Activated T-cell treated with anti-CD3 and anti-CD28 coated beads, Interleukin-2, amount 50 U/mL, for 4 hours (primary cell): ENCODE results near the gene PHC3. TPM values are rescaled to one million over a fixed set of nuclear protein-coding genes. Genes with fewer than 3 reads are reported as not detected.
A peak's percentile ranks its signal among the peaks of the same experiment; 100 is the strongest.
"Not testable (repeated sequence)": the region's sequence is repeated elsewhere in the genome, so short reads cannot be mapped to it uniquely, and the experiment has no call there.

ENCODE experiments used
- ATAC-seq, 2 donors: fragments of 200-7000 bp; cut with Tn5 transposase; one replicate each; pipeline ENCODE4 v1.10.0; 2021
- DNase-seq: peaks from one replicate; pipeline ENCODE4 v3.0.0-alpha.2; 2020
- H3K27me3 Mint-ChIP-seq: one replicate; pipeline ENCODE4 v1.8.0; 2021; ENCODE audit warnings: low read depth, mixed read lengths
- H3K36me3 Mint-ChIP-seq: one replicate; pipeline ENCODE4 v1.8.0; 2022; ENCODE audit warnings: mixed read lengths; ENCODE audit not compliant: insufficient read depth
- H3K4me1 Mint-ChIP-seq: one replicate; pipeline ENCODE4 v1.8.0; 2021; ENCODE audit warnings: low read depth, mixed read lengths
- H3K4me3 Mint-ChIP-seq: one replicate; pipeline ENCODE4 v1.8.0; 2021; ENCODE audit warnings: mild to moderate bottlenecking, moderate library complexity, mixed read lengths
- H3K9me3 Mint-ChIP-seq: one replicate; pipeline ENCODE4 v1.8.0; 2021; ENCODE audit warnings: mixed read lengths
- total RNA-seq, 3 donors: library from RNA; stranded (reverse); gene quantifications; one replicate each; pipeline ENCODE4 v1.2.1, GENCODE V29; 2021

The PHC3 gene
- 10 to 100 TPM; 48.5 to 48.7 (median 48.5) TPM for total RNA-seq

GRCh38 chr3:170180908-170181885, at the start of gene PHC3:
PHC3 (minus strand) TSS chr3:170181733; CDS start chr3:170181715, 18 bp downstream.
- DNase-seq = peak; percentile 91
- H3K4me3 Mint-ChIP-seq = peak within 1 kb of the TSS; percentile 96
- no peaks in the 10 kb centered on the region for H3K27me3 Mint-ChIP-seq
- H3K9me3 Mint-ChIP-seq = no peaks in the 10 kb centered on the region
- peaks cover 30% of the 10 kb centered on the region for H3K4me1 Mint-ChIP-seq
- peak; percentile 81 to 86 for ATAC-seq
- peaks cover 16% of the 10 kb centered on the region for H3K36me3 Mint-ChIP-seq

GRCh38 chr3:170228093-170228766, 46.7 kb upstream of the PHC3 start:
- ATAC-seq = no peak
- Mint-ChIP-seq H3K27me3 (no peaks in the 10 kb centered on the region), H3K4me3 (no peak overlapping the region), H3K36me3 (peaks cover 2% of the 10 kb centered on the region), H3K4me1 (peaks cover 29% of the 10 kb centered on the region), H3K9me3 (no peaks in the 10 kb centered on the region)
- DNase-seq = no peak

GRCh38 chr3:170226426-170226960, 45.0 kb upstream of the PHC3 start:
- no peak for ATAC-seq

GRCh38 chr3:170225166-170225565, 43.6 kb upstream of the PHC3 start:
- ATAC-seq (no peak), DNase-seq (no peak)
- H3K36me3 Mint-ChIP-seq = no peaks in the 10 kb centered on the region
- H3K9me3 Mint-ChIP-seq = no peaks in the 10 kb centered on the region
- H3K4me1 Mint-ChIP-seq = peaks cover 38% of the 10 kb centered on the region
- no peaks in the 10 kb centered on the region for H3K27me3 Mint-ChIP-seq
- no peak overlapping the region for H3K4me3 Mint-ChIP-seq

More at GRCh38 chr3:170226426-170226960, 45.0 kb upstream of the PHC3 start:
- H3K4me1 Mint-ChIP-seq = peaks cover 34% of the 10 kb centered on the region
- H3K36me3 Mint-ChIP-seq = peaks cover 2% of the 10 kb centered on the region
- H3K4me3 Mint-ChIP-seq = no peak overlapping the region
- no peaks in the 10 kb centered on the region for H3K9me3 Mint-ChIP-seq
- no peak for DNase-seq
- H3K27me3 Mint-ChIP-seq = no peaks in the 10 kb centered on the region

- Mint-ChIP-seq H3K4me1 (peaks cover 36% of the 10 kb centered on the region), H3K27me3 (no peaks in the 10 kb centered on the region), H3K9me3 (no peaks in the 10 kb centered on the region), H3K36me3 (no peaks in the 10 kb centered on the region), H3K4me3 (peak overlapping the region; percentile 88)
- ATAC-seq (peak; percentile 51 to 55), DNase-seq (peak; percentile 39)
Measured at GRCh38 chr3:170222647-170223541, 41.4 kb upstream of the PHC3 start.

GRCh38 chr3:170221924-170222646, 40.6 kb upstream of the PHC3 start, which contains the start of gene PRKCI:
PRKCI (plus strand) TSS chr3:170222424; CDS start chr3:170222670, 246 bp downstream.
- Mint-ChIP-seq H3K27me3 (no peaks in the 10 kb centered on the region), H3K9me3 (no peaks in the 10 kb centered on the region), H3K36me3 (no peaks in the 10 kb centered on the region), H3K4me3 (peak within 1 kb of the TSS; percentile 88), H3K4me1 (peaks cover 31% of the 10 kb centered on the region)
- ATAC-seq = peak; percentile 96 to 97
- DNase-seq = peak; percentile 81

GRCh38 chr3:170220871-170221270, 39.3 kb upstream of the PHC3 start:
- Mint-ChIP-seq H3K27me3 (no peaks in the 10 kb centered on the region), H3K4me3 (peak overlapping the region; percentile 57), H3K36me3 (no peaks in the 10 kb centered on the region), H3K9me3 (no peaks in the 10 kb centered on the region), H3K4me1 (peaks cover 27% of the 10 kb centered on the region)
- DNase-seq (no peak), ATAC-seq (no peak)

- Mint-ChIP-seq H3K4me1 (peaks cover 20% of the 10 kb centered on the region), H3K27me3 (no peaks in the 10 kb centered on the region), H3K4me3 (no peak overlapping the region), H3K36me3 (no peaks in the 10 kb centered on the region), H3K9me3 (no peaks in the 10 kb centered on the region)
- no peak for DNase-seq
- no peak for ATAC-seq
Measured at GRCh38 chr3:170219850-170220249, 38.3 kb upstream of the PHC3 start.

GRCh38 chr3:170211668-170212067, 30.1 kb upstream of the PHC3 start:
- H3K27me3 Mint-ChIP-seq = peaks cover 13% of the 10 kb centered on the region
- no peaks in the 10 kb centered on the region for H3K36me3 Mint-ChIP-seq
- H3K4me3 Mint-ChIP-seq = no peak overlapping the region
- ATAC-seq (no peak), DNase-seq (no peak)
- no peaks in the 10 kb centered on the region for H3K9me3 Mint-ChIP-seq
- no peaks in the 10 kb centered on the region for H3K4me1 Mint-ChIP-seq

GRCh38 chr3:170207717-170208116, 26.2 kb upstream of the PHC3 start:
- DNase-seq = no peak
- Mint-ChIP-seq H3K36me3 (no peaks in the 10 kb centered on the region), H3K27me3 (peaks cover 25% of the 10 kb centered on the region), H3K4me1 (no peaks in the 10 kb centered on the region), H3K9me3 (no peaks in the 10 kb centered on the region), H3K4me3 (no peak overlapping the region)
- no peak for ATAC-seq

- H3K36me3 Mint-ChIP-seq, H3K4me1 Mint-ChIP-seq, ATAC-seq, DNase-seq, H3K4me3 Mint-ChIP-seq, H3K9me3 Mint-ChIP-seq: not testable (repeated sequence)
- peaks cover 22% of the 10 kb centered on the region for H3K27me3 Mint-ChIP-seq
Measured at GRCh38 chr3:170206164-170206762, 24.7 kb upstream of the PHC3 start.

- H3K36me3 Mint-ChIP-seq = no peaks in the 10 kb centered on the region
- ATAC-seq = no peak
- no peak for DNase-seq
Measured at GRCh38 chr3:170205302-170205701, 23.8 kb upstream of the PHC3 start.

GRCh38 chr3:170204509-170204908, 23.0 kb upstream of the PHC3 start:
- H3K36me3 Mint-ChIP-seq = no peaks in the 10 kb centered on the region
- H3K9me3 Mint-ChIP-seq = no peaks in the 10 kb centered on the region
- no peak for ATAC-seq
- H3K27me3 Mint-ChIP-seq = peaks cover 19% of the 10 kb centered on the region
- H3K4me3 Mint-ChIP-seq = no peak overlapping the region
- H3K4me1 Mint-ChIP-seq = peaks cover 2% of the 10 kb centered on the region
- DNase-seq = no peak

More at GRCh38 chr3:170205302-170205701, 23.8 kb upstream of the PHC3 start:
- H3K4me3 Mint-ChIP-seq = no peak overlapping the region
- no peaks in the 10 kb centered on the region for H3K4me1 Mint-ChIP-seq
- H3K27me3 Mint-ChIP-seq = peaks cover 21% of the 10 kb centered on the region
- no peaks in the 10 kb centered on the region for H3K9me3 Mint-ChIP-seq
